ENCODE data around the gene AKR1C4.

AKR1C4 gene

GRCh38 chr10:5266804-5267203, 70.2 kb downstream of the AKR1C4 start:
- no peak for DNase-seq (ENCODE audit: low spot score)

GRCh38 chr10:5268234-5268633, 71.6 kb downstream of the AKR1C4 start:
- no peak for DNase-seq (ENCODE audit: low spot score)

Data from NAMALWA (cell line).